Glomerular visceral epithelial cell (primary cell): ENCODE results near the gene RAB7A.
"Not testable (repeated sequence)": the region's sequence is repeated elsewhere in the genome, so short reads cannot be mapped to it uniquely, and the experiment has no call there.

Source experiments
- DNase-seq: peaks from one replicate; pipeline ENCODE4 v3.0.0-alpha.2; 2016; ENCODE audit errors: extremely low spot score

Gene RAB7A

GRCh38 chr3:128753715-128754114 lies 27.7 kb downstream of the RAB7A start:
- no peak for DNase-seq

- DNase-seq, result no peak
These were observed 34.1 kb downstream of the RAB7A start for GRCh38 chr3:128760042-128760441.

DNA sequence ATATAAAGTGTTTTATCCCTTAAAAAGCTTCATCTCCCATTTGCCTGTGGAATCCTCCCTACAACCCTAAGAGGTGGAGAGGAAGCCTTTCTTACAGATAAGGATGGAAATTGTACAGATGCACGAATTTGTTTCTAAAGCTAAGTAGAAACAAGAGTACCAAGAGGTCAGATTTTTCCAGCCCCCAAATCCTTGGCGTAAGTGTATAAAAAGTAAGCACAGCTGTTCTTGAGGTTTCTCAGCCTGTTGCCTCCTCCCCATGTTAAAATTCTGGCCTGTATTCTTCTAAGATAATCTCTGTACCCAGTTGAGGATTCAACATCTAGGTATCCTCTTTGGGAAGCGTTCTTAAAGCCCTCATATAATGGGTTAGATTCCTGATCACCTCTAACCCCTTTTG lies 34.9 kb downstream of the RAB7A start:
- DNase-seq, result no peak

DNA sequence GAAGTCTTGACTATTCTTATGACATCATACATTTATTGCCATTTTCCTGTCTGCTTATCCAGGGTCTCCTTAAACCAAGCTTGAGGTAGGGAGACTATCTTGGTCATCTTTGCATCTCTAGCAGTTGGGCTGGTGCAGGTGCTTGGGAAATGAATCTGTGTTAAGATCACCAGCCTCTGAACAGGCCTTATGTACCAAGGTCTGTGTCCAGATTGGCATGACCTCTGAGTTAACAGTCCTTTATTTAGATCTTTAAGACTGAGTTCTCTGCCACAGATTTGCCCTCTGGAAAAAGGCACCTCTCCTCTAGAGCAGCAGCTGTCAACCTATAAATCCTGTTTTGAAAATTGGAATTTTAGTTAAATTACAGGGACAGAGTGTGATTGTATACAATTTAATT lies 35.4 kb downstream of the RAB7A start:
- DNase-seq, result no peak

DNA sequence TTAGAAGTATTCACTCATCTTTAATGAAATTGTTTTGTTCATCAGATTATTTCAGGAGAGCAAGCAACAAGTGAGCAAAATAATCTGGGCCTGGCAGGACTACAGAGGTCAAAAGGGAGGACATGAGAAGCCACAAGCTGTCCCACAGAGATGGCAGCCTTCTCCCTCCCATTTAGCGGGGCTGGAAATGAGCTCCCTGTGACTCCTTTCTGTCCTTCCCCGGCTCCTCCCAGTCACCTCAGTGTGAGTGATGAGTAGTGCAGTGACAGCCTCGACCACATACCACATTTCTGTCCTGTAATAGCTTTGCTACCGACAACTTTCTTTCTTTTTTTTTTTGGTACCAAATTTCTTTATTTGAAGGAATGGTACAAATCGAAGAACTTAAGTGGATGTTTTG lies 38.0 kb downstream of the RAB7A start:
- no peak for DNase-seq

DNA sequence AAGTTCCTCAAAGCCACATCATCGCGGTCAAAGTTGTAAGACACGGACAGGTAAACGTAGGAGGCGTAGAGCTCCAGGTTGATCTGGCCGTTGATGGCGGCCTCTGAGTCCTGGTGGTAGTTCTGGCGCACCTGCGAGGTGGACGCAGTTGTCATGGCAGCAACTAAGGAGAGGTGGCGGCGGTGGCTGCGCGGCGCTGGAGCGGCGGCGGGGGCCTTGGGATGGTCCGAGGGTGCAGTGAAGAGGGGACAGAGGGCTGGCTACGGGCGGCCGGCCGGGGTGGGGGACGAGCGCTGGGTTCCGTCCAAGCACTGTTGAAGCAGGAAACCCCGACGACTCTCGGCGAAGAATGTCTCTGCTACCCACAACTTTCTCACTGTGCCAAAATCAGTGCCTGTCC lies 38.9 kb downstream of the RAB7A start:
- DNase-seq, result no peak

DNA sequence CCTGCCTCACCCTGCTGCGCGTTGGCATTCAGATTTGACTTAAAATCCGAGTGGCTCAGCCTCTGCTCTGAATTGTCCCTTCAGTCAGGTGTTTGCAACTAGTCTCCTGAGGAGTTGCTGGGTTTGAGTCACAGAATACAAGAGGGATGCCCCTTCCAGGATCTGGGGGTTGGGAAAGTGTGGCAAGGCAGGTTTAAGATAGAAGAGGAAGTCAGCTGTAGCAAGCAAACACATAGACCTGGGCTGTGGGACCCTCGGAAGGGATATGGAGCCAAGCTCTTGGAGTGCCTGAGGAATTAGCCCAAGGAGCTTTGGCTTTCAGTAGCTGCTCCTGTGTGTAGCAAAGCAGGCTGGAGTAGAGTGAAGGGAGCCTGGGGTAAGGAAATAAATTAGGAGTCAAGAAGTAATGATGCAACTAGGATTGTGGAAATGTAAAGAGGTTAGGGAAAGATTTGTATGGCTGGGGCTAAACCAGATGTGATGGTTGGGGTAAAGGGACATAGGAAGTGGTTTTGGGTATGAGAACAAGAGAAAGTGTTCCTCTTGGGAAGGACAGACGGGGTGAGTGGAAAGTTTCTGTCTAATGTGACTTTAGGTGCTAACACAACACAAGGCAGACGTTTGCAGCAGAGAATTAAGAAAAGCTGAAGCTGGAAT lies 41.2 kb downstream of the RAB7A start:
- no peak for DNase-seq

DNA sequence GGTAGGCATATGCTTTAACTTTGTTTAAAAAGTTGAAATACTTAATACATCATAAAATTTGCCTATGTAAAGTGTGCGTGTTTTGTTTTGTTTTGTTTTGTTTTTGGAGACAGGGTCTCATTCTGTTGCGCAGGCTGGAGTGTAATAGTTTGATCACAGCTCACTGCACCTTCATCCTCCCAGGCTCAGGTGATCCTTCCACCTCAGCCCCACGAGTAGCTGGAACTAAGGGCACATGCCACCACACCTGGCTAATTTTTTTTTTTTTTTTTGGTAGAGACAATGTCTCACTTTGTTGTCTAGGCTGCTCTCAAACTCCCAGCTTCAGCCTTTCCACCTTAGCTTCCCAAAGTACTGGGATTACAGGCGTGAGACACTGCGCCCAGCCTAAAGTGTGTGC lies 42.5 kb downstream of the RAB7A start:
- no peak for DNase-seq

DNA sequence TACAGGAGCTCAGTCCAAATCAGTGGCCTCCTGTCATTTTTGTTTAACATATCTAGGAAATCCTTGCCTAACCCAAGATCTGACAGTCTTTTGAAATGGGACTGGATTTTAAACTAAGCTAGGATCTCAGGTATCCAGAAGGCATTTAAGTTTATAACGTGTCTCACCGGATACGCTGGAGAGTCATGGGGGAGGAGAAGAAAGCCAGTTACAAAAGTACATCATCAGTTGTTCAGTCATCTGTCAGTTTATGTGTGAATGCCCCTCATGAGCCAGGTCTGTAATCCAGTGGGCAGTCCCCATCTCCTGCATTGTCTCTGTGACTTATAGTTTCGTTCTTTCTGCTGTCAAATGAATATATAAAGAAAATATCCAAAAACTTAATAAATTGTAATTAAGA lies 44.4 kb downstream of the RAB7A start:
- no peak for DNase-seq

DNA sequence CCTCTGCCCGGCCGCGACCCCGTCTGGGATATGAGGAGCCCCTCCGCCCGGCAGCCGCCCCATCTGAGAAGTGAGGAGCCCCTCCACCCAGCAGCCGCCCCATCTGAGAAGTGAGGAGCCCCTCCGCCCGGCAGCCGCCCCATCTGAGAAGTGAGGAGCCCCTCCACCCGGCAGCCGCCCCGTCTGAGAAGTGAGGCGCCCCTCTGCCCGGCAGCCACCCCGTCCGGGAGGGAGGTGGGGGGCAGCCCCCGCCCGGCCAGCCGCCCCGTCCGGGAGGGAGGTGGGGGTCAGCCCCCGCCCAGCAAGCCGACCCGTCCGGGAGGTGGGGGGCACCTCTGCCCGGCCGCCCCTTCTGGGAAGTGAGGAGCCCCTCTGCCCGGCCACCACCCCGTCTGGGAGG lies 47.2 kb downstream of the RAB7A start:
- DNase-seq, result not testable (repeated sequence)

- DNase-seq, result not testable (repeated sequence)
These were observed 47.6 kb downstream of the RAB7A start for GRCh38 chr3:128773592-128773991.

DNA sequence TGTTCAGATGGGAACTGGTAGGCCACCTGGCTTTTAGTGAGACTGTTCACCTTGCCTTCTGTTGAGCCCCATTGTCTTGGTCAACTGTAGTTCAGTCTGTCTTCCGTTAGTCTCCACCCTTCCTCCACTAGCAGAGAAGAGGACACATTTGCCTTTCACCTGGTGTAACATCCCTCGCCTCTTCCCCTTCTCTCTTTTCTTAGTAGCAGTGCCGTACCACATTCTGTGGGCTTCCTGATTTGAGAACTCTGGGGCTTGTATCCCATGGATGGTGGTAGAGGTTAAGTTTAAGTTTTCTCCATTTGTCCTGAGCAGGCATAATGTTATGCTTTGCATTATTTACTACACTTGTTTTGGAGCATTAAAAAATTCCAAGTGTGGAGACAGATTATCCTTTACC lies 49.3 kb downstream of the RAB7A start:
- no peak for DNase-seq

DNA sequence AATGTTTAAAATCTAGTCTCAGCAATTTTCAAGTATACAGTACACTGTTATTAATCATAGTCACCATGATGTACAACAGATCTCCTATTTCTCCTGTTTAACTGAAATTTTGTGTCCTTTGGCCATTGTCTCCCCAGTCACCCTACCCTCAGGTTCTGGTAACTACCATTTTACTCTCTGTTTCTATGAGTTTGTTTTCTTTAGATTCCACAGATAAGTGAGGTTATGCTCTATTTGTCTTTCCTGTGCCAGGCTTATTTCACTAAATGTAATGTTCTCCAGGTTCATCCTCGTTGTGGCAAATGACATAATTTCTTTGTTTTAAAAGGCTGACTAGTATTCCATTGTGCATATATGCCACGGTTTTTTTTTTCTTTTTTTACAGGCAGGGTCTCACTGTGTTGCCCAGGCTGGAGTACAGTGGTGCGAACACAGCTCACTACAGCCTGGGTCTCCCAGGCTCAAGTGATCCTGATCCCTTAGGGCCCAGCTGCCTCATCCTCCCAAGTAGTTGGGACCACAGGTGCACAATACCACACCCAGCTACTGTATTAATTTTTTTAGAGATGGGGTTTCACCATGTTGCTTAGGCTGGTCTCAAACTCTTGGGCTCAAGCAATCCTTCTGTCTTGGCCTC lies 50.0 kb downstream of the RAB7A start:
- DNase-seq, result no peak

GRCh38 chr3:128780101-128780837 lies 54.3 kb downstream of the RAB7A start:
- DNase-seq, result no peak

DNA sequence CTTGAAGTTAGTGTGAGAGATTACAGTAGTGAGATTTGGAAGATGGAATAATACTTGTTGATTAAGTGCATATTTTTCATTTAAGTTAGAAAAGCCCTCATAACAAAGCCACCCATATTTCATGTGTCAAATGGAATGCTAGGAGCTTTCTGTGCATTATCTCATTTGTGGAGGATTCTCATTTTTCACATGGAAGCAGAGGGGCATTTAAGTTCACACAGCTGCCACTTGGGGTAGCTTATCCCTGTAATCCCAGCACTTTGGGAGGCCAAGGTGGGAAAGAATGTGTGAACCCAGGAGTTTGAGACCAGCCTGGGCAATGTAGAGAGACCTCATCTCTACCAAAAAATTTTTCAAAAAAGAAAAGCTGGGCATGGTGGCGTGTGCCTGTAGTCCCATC lies 55.2 kb downstream of the RAB7A start:
- no peak for DNase-seq

- DNase-seq, result no peak
These were observed 56.5 kb downstream of the RAB7A start for GRCh38 chr3:128782282-128783146.

DNA sequence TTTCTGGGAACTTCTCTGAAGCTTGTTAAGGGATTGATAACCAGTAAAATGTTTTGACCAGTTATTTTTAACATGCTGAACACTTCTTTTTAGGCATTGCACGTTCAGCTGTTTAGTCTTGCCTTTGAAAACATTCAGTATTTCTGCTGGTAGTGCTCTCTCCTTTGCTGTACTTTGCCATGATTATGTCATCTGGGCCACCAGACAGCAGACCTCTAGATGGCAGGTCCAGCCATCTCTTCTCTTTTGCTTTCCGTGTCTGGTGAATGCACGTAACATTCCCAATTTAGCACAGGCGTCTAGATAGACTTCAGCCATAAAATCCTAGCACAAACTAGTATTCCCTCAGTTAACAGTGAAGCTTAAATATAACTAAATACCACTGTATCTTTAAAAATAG lies 57.8 kb downstream of the RAB7A start:
- no peak for DNase-seq

- peak; percentile 77 for DNase-seq
These were observed 58.2 kb downstream of the RAB7A start for GRCh38 chr3:128784232-128784631.

GRCh38 chr3:128784843-128785242 lies 58.9 kb downstream of the RAB7A start:
- DNase-seq, result peak; percentile 56

DNA sequence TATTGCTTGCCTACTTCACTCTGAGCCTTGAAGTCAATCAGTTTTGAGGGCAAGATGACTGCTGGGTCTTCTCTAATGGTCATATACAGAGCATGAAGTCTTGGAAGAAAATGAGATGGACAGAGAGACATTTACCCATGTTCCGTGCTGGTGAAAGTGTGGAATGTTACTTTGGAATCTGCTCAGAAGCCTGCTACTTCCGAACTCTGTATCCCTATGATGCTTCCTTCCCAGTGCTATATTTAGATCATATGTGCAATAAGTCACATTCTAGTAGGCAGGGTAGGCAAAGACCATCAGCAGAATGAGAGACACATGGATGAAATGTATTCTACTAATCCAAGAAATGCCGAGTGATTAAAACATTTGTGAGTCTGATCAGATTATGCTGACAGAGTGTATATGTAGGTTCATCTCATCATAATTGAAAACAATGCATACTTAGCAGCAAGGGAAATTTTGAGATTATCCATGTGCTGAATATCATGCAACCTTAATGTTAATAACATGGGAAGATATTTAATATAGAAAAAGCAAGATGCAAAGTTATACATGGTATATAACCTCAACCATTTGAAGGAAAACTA lies 60.5 kb downstream of the RAB7A start:
- DNase-seq, result peak; percentile 53
